KMS-11 (cell line): ENCODE data around the gene IER3.
"Not testable (repeated sequence)": the region's sequence is repeated elsewhere in the genome, so short reads cannot be mapped to it uniquely, and the experiment has no call there.

Experiments
- H2AFZ ChIP-seq: fragments of 200-600 bp; sonication (generic); 2 replicates; pipeline ENCODE4 v1.6.1; 2016; ENCODE audit warnings: antibody characterized with exemption, mixed run types, low read depth
- H3K27ac ChIP-seq: fragments of 200-600 bp; sonication (generic); 2 replicates; pipeline ENCODE4 v1.6.1; 2016; ENCODE audit warnings: mild to moderate bottlenecking, mixed run types
- H3K27me3 ChIP-seq: fragments of 200-600 bp; sonication (generic); 2 replicates; pipeline ENCODE4 v1.6.1; 2017; ENCODE audit warnings: mild to moderate bottlenecking, low read depth, mixed run types, moderate library complexity; ENCODE audit not compliant: insufficient read depth
- H3K36me3 ChIP-seq: fragments of 200-600 bp; sonication (generic); 2 replicates; pipeline ENCODE4 v1.6.1; 2017; ENCODE audit warnings: mild to moderate bottlenecking, mixed run types; ENCODE audit not compliant: insufficient read depth
- H3K4me1 ChIP-seq: fragments of 200-600 bp; sonication (generic); 2 replicates; pipeline ENCODE4 v1.6.1; 2016; ENCODE audit warnings: mild to moderate bottlenecking, low read depth, mixed run types; ENCODE audit not compliant: poor library complexity, severe bottlenecking
- H3K4me2 ChIP-seq: fragments of 200-600 bp; sonication (generic); 2 replicates; pipeline ENCODE4 v1.7.0; 2016; ENCODE audit warnings: mild to moderate bottlenecking, mixed run types
- H3K4me3 ChIP-seq: fragments of 200-600 bp; sonication (generic); IDR thresholded peaks from 2 replicates; pipeline ENCODE4 v1.6.1; 2017; ENCODE audit warnings: low read depth, low read length, mixed read lengths; ENCODE audit not compliant: insufficient read depth
- H3K79me2 ChIP-seq: fragments of 200-600 bp; sonication (generic); 2 replicates; pipeline ENCODE4 v1.6.1; 2016; ENCODE audit warnings: low read depth, mixed run types; ENCODE audit not compliant: insufficient read depth
- H3K9ac ChIP-seq: fragments of 200-600 bp; sonication (generic); 2 replicates; pipeline ENCODE4 v1.6.1; 2016; ENCODE audit warnings: mild to moderate bottlenecking, mixed run types
- H4K20me1 ChIP-seq: fragments of 200-600 bp; sonication (generic); 2 replicates; pipeline ENCODE4 v1.6.1; 2016; ENCODE audit warnings: mild to moderate bottlenecking, mixed run types; ENCODE audit not compliant: insufficient read depth
- TF ChIP-seq, protein P1 (sequence below): fragments of 200-600 bp; sonication (generic); conservative IDR thresholded peaks from 2 replicates; pipeline ENCODE4 v1.6.1; 2017; ENCODE audit warnings: low read depth, mild to moderate bottlenecking, antibody characterized with exemption, low read length, moderate library complexity, mixed read lengths

Gene IER3

DNA sequence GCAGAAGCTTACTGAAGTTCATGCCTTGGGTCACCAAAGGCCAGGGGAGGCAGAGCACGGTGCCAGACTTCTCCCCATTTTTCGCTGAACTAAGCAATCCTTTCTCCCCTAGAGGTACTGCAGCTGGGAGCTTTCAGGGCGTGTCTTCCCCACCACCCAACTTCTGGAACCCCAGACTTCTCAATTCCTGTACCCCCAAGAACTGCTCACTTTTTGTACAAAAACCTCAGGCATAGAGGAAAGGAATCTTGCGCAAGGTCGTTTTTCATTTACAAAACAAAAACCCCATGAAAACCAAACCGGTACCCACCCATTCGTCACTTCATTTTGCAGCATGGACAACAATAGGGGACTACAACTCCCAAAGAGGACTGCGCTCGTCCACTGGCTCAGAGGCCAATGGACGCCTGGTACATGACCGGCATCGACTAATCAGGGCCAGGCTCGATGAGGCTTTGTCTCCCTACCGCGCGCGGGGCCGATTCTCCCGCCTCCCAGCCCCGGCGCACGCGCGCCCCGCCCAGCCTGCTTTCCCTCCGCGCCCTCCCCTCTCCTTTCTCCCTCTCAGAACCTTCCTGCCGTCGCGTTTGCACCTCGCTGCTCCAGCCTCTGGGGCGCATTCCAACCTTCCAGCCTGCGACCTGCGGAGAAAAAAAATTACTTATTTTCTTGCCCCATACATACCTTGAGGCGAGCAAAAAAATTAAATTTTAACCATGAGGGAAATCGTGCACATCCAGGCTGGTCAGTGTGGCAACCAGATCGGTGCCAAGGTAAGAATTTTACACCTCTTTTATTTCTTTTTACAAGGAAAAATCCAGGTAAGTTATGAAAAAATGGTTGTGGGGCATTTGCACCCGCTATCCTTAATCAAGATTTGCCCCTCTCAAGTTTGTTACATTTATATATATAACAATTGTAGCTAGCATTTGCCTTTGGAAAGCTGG lies 24.3 kb downstream of the IER3 start, which contains the start of gene TUBB:
TSS of gene TUBB (plus strand) at position 562 of the 947 bp plus-strand sequence. CDS start at position 717, 155 bp downstream.
- Histone ChIP-seq H3K27ac (peak within 1 kb of the TSS; percentile 96), H3K36me3 (peaks cover 23% of the 10 kb centered on the region; the same call in 1 of the 2 replicates)

DNA sequence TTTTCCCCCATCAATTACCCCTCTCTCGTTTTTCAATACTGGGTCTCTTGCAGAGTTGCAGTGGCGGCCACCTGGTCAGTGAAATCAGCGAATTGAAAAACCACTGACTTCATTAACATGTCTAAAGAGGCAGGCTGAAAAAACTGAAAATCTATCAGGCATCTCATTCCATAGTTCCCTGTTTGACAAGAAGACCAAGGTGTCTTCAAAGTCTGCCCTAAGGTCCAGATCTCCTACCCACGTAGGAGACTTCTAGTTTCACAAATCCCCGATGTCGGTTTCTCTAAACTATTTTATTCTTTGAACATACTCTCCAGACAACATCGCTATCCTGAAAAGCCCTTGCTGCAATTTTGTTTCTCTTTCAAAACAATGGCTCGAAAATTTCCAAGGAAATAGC lies 25.0 kb downstream of the IER3 start:
- Histone ChIP-seq H4K20me1 (peaks cover 29% of the 10 kb centered on the region), H3K27ac (peak overlapping the region; percentile 96), H3K4me1 (peaks cover 62% of the 10 kb centered on the region), H2AFZ (peak overlapping the region; percentile 24; the same call in 1 of the 2 replicates), H3K9ac (peak overlapping the region; percentile 99; the same call in 1 of the 2 replicates), H3K4me3 (no peak overlapping the region), H3K27me3 (no peaks in the 10 kb centered on the region), H3K79me2 (peaks cover 50% of the 10 kb centered on the region), H3K36me3 (peaks cover 23% of the 10 kb centered on the region; the same call in 1 of the 2 replicates), H3K4me2 (peak overlapping the region; percentile 85)
- TF ChIP-seq, protein P1, sequence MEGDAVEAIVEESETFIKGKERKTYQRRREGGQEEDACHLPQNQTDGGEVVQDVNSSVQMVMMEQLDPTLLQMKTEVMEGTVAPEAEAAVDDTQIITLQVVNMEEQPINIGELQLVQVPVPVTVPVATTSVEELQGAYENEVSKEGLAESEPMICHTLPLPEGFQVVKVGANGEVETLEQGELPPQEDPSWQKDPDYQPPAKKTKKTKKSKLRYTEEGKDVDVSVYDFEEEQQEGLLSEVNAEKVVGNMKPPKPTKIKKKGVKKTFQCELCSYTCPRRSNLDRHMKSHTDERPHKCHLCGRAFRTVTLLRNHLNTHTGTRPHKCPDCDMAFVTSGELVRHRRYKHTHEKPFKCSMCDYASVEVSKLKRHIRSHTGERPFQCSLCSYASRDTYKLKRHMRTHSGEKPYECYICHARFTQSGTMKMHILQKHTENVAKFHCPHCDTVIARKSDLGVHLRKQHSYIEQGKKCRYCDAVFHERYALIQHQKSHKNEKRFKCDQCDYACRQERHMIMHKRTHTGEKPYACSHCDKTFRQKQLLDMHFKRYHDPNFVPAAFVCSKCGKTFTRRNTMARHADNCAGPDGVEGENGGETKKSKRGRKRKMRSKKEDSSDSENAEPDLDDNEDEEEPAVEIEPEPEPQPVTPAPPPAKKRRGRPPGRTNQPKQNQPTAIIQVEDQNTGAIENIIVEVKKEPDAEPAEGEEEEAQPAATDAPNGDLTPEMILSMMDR, result no peak

More for the DNA sequence above, 24.3 kb downstream of the IER3 start, which contains the start of gene TUBB:
- H3K27me3 ChIP-seq, result no peaks in the 10 kb centered on the region
- peak within 1 kb of the TSS; percentile 88 for H3K4me2 ChIP-seq
- H3K4me1 ChIP-seq, result peaks cover 62% of the 10 kb centered on the region
- H3K9ac ChIP-seq, result peak within 1 kb of the TSS; percentile 99
- H3K4me3 ChIP-seq, result no peak within 1 kb of the TSS
- peaks cover 56% of the 10 kb centered on the region for H3K79me2 ChIP-seq
- TF ChIP-seq, protein P1, result no peak
- peaks cover 32% of the 10 kb centered on the region for H4K20me1 ChIP-seq
- H2AFZ ChIP-seq, result peak within 1 kb of the TSS; percentile 24; the same call in 1 of the 2 replicates

DNA sequence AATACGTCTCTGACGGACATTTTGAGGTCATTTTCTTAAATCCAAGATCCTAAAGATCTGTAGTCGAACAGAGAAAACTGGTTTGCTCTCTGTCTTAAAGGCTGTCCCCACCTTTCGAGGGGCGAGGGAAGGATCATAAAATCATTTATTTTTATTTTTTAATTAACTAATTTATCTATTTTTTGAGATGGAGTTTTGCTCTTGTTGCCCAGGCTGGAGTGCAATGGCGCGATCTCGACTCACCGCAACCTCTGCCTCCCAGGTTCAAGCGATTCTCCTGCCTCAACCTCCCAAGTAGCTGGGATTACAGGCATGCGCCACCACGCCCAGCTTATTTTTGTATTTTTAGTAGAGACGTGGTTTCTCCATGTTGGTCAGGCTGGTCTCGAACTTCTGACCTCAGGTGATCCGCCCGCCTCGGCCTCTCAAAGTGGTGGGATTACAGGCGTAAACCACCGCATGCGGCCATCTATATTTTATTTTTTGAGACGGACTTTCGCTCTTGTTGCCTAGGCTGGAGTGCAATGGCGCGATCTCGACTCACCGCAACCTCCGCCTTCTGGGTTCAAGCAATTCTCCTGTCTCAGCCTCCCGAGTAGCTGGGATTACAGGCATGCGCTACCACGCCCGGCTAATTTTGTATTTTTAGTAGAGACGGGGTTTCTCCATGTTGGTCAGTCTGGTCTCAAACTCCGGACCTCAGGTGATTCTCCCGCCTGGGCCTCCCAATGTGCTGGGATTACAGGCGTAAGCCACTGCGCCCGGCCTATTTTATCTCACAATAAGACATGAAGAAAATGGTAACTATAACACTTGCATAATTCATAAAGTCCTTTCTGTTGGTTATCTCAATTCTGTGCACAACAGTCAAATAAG lies 26.3 kb downstream of the IER3 start:
- H3K27me3 ChIP-seq, H2AFZ ChIP-seq, H3K4me3 ChIP-seq: not testable (repeated sequence)
- Histone ChIP-seq H3K4me2 (peak overlapping the region; percentile 85), H4K20me1 (peaks cover 16% of the 10 kb centered on the region), H3K4me1 (peaks cover 63% of the 10 kb centered on the region), H3K36me3 (peaks cover 14% of the 10 kb centered on the region; the same call in 1 of the 2 replicates), H3K79me2 (peaks cover 39% of the 10 kb centered on the region), H3K27ac (peak overlapping the region; percentile 96), H3K9ac (peak overlapping the region; percentile 32; the same call in 1 of the 2 replicates)

DNA sequence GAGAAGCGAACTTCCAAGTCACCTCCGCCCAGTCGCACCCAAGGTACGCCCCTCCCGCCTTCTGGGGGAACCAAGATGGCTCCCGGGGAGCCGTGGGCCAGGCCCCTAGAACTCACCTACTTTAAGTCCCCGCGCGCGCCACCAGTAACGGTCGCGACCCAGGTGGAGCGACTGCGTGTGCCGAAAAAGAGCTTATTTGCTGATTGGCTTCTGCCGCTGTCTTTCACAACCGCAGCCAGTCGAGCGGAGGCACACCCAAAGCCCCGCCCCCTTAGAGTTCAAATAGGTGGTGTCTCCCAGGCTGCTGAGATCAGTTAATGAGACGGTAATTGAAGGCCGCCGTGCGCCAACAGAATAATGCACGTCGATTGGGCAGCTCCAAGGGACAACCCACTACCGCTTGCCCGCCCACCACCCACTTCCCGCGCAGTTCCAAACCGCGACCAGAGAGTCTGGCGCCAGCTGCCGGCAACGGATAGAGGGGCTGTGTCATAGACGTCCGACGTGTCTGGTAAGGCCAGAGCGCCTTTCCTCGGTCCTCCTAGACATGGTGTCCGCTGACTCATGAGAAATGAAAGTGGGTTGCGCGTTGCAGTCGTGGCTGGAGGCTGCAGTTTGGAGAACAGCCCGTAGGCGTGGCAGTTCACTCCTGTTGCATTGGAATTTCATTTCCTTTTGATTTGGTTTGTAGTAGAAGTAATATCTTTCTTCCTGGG lies 27.1 kb downstream of the IER3 start, which contains the start of gene MDC1:
TSS of gene MDC1 (minus strand) at position 153 of the 716 bp plus-strand sequence. CDS start 2,106 bp downstream, outside the sequence.
- peak within 1 kb of the TSS; percentile 31; the same call in 1 of the 2 replicates for H2AFZ ChIP-seq
- no peaks in the 10 kb centered on the region for H3K27me3 ChIP-seq
- no peak within 1 kb of the TSS for H3K4me3 ChIP-seq
- TF ChIP-seq, protein P1, result no peak
- peaks cover 8% of the 10 kb centered on the region; the same call in 1 of the 2 replicates for H4K20me1 ChIP-seq
- H3K79me2 ChIP-seq, result peaks cover 31% of the 10 kb centered on the region
- peak within 1 kb of the TSS; percentile 96 for H3K27ac ChIP-seq
- H3K4me1 ChIP-seq, result peaks cover 63% of the 10 kb centered on the region
- peaks cover 6% of the 10 kb centered on the region; the same call in 1 of the 2 replicates for H3K36me3 ChIP-seq
- peak within 1 kb of the TSS; percentile 74 for H3K9ac ChIP-seq
- peak within 1 kb of the TSS; percentile 89 for H3K4me2 ChIP-seq
